Mammary epithelial cell (primary cell): ENCODE data around the gene TP53BP2.

Experiments
- EZH2 ChIP-seq: IDR thresholded peaks from 2 replicates; pipeline ENCODE4 v1.6.1; 2012; ENCODE audit warnings: low read length, inconsistent platforms, borderline replicate concordance
- TF ChIP-seq, protein P1 (sequence below), 2 donors: IDR thresholded peaks in 1 of 2; conservative IDR thresholded peaks in 1 of 2; 2 replicates each; pipeline ENCODE4 v1.5.1; 2011 to 2012; ENCODE audit warnings: inconsistent platforms in 2 of 2, low read length in 2 of 2, mild to moderate bottlenecking in 2 of 2, control low read depth in 1 of 2, low read depth in 1 of 2; ENCODE audit not compliant: insufficient read depth in 1 of 2; ENCODE audit errors: extremely low read depth in 1 of 2

GRCh38 chr1:223877804-223878203, 32.1 kb upstream of the TP53BP2 start:
- no peak for TF ChIP-seq EZH2
- TF ChIP-seq, protein P1, sequence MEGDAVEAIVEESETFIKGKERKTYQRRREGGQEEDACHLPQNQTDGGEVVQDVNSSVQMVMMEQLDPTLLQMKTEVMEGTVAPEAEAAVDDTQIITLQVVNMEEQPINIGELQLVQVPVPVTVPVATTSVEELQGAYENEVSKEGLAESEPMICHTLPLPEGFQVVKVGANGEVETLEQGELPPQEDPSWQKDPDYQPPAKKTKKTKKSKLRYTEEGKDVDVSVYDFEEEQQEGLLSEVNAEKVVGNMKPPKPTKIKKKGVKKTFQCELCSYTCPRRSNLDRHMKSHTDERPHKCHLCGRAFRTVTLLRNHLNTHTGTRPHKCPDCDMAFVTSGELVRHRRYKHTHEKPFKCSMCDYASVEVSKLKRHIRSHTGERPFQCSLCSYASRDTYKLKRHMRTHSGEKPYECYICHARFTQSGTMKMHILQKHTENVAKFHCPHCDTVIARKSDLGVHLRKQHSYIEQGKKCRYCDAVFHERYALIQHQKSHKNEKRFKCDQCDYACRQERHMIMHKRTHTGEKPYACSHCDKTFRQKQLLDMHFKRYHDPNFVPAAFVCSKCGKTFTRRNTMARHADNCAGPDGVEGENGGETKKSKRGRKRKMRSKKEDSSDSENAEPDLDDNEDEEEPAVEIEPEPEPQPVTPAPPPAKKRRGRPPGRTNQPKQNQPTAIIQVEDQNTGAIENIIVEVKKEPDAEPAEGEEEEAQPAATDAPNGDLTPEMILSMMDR (conservative IDR thresholded peaks at IDR 0.05 in 1 of 2, IDR thresholded peaks at IDR 0.05 in 1 of 2; ENCODE audit: extremely low read depth in 1 of 2, insufficient read depth in 1 of 2, low read depth in 1 of 2, low read length in 2 of 2) = no peak
